Testis (tissue), 2 donors: ENCODE results near the gene OMA1.

Source experiments
- POLR2A ChIP-seq: fragments of 450-650 bp; IDR thresholded peaks from one replicate; pipeline ENCODE4 v1.6.1; 2017; ENCODE audit warnings: antibody characterized with exemption, mild to moderate bottlenecking, moderate library complexity
- TF ChIP-seq, protein P1 (sequence below), 3 experiments: fragments of 450-650 bp in 2 of 3; fragments of 200-600 bp in 1 of 3; sonication (generic) in 1 of 3; IDR thresholded peaks; one replicate each; pipeline ENCODE4 v1.5.1; 2016 to 2019; ENCODE audit warnings: antibody characterized with exemption in 3 of 3, mild to moderate bottlenecking in 2 of 3, moderate library complexity in 1 of 3

DNA sequence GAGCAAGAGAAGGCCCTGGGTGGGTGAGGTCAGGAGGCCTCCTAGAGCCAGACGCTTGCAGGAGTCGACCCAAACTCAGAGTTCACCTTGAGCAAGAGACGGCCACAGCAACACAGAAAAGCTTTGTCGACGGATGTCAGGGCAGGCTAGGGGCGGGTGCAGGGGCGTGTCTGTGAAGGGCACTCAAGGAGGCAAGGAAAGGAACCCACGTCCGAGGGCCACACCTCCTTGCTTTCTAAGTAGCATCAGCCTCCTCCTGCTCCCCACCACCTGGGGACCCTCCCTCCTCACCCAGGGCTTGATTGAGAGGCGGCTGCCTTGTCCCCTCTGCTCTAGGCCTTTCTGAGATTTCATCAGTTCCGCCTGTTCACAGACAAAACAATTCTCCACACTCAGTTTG, 92.1 kb downstream of the OMA1 start:
- TF ChIP-seq, protein P1, sequence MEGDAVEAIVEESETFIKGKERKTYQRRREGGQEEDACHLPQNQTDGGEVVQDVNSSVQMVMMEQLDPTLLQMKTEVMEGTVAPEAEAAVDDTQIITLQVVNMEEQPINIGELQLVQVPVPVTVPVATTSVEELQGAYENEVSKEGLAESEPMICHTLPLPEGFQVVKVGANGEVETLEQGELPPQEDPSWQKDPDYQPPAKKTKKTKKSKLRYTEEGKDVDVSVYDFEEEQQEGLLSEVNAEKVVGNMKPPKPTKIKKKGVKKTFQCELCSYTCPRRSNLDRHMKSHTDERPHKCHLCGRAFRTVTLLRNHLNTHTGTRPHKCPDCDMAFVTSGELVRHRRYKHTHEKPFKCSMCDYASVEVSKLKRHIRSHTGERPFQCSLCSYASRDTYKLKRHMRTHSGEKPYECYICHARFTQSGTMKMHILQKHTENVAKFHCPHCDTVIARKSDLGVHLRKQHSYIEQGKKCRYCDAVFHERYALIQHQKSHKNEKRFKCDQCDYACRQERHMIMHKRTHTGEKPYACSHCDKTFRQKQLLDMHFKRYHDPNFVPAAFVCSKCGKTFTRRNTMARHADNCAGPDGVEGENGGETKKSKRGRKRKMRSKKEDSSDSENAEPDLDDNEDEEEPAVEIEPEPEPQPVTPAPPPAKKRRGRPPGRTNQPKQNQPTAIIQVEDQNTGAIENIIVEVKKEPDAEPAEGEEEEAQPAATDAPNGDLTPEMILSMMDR (IDR thresholded peaks at IDR 0.05), result no peak
- no peak for TF ChIP-seq POLR2A
